Karpas-422 (cell line): ENCODE data around the gene ZC3HAV1. TPM values are rescaled to one million over a fixed set of nuclear protein-coding genes. Genes with fewer than 3 reads are reported as not detected.
"Not testable (repeated sequence)": the region's sequence is repeated elsewhere in the genome, so short reads cannot be mapped to it uniquely, and the experiment has no call there.

ENCODE experiments used
- DNase-seq: peaks from one replicate; pipeline ENCODE4 v3.0.0-alpha.2; 2015
- H2AFZ ChIP-seq: fragments of 200-600 bp; sonication (generic); 2 replicates; pipeline ENCODE4 v1.6.1; 2014; ENCODE audit warnings: antibody characterized with exemption, low read length, mixed read lengths
- H3K27ac ChIP-seq: fragments of 200-600 bp; sonication (generic); 2 replicates; pipeline ENCODE4 v1.5.1; 2014; ENCODE audit warnings: mild to moderate bottlenecking, low read length, moderate library complexity
- H3K27me3 ChIP-seq: fragments of 200-600 bp; sonication (generic); 2 replicates; pipeline ENCODE4 v1.6.1; 2014; ENCODE audit warnings: low read length, mixed read lengths
- H3K36me3 ChIP-seq: fragments of 200-600 bp; sonication (generic); 2 replicates; pipeline ENCODE4 v1.6.1; 2014; ENCODE audit warnings: low read length, mixed read lengths; ENCODE audit not compliant: insufficient read depth
- H3K4me1 ChIP-seq: fragments of 200-600 bp; sonication (generic); 2 replicates; pipeline ENCODE4 v1.6.1; 2014; ENCODE audit warnings: mild to moderate bottlenecking, low read length, mixed read lengths
- H3K4me2 ChIP-seq: fragments of 200-600 bp; sonication (generic); 2 replicates; pipeline ENCODE4 v1.6.1; 2014; ENCODE audit warnings: low read length, low read depth, mild to moderate bottlenecking; ENCODE audit not compliant: poor library complexity, severe bottlenecking
- H3K4me3 ChIP-seq: fragments of 200-600 bp; sonication (generic); 2 replicates; pipeline ENCODE4 v1.5.1; 2014; ENCODE audit warnings: mild to moderate bottlenecking, antibody characterized with exemption, low read length, mixed read lengths
- H3K79me2 ChIP-seq: fragments of 200-600 bp; sonication (generic); 2 replicates; pipeline ENCODE4 v1.6.1; 2014; ENCODE audit warnings: mild to moderate bottlenecking, low read length, mixed read lengths
- H3K9ac ChIP-seq: fragments of 200-600 bp; sonication (generic); 2 replicates; pipeline ENCODE4 v1.6.0; 2014; ENCODE audit warnings: low read length
- H3K9me2 ChIP-seq: fragments of 200-600 bp; sonication (generic), shearing (Covaris generic); replicated peaks from 2 replicates; pipeline ENCODE4 v1.6.0; 2014; ENCODE audit warnings: mild to moderate bottlenecking, low read length, moderate library complexity; ENCODE audit not compliant: insufficient read depth
- H3K9me3 ChIP-seq: fragments of 300-700, 200-600 bp; sonication (generic); 2 replicates; pipeline ENCODE4 v1.6.1; 2014; ENCODE audit warnings: low read length, mixed read lengths
- H4K20me1 ChIP-seq: fragments of 200-600 bp; sonication (generic); 2 replicates; pipeline ENCODE4 v1.6.1; 2014; ENCODE audit warnings: mild to moderate bottlenecking, antibody characterized with exemption, low read length, low read depth; ENCODE audit not compliant: insufficient read depth
- total RNA-seq: library from RNA; depleted of rRNA; stranded (reverse); fragments of >200 nt; shearing (Covaris generic); gene quantifications from 2 replicates; pipeline ENCODE4 v1.2.3, GENCODE V29; 2014; ENCODE audit warnings: low replicate concordance

Gene ZC3HAV1
- total RNA-seq, 1 experiment from 2014 or later: 49.2 TPM

DNA sequence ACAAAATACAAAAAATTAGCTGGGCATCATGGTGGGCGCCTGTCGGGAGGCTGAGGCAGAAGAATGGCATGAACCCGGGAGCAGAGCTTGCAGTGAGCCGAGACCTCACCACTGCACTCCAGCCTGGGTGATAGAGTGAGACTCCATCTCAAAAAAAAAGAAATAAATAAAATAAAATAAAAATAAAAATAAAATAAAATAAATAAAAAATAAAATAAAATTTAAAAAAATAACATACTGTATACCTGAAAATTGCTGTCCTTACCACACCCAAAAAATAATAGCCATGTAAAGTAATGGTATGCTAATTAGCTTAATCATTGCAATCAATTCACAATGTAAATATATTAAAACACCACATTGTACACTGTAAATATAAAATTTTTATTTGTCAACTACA lies 77.0 kb downstream of the ZC3HAV1 start:
- no peaks in the 10 kb centered on the region for H3K9me2 ChIP-seq

DNA sequence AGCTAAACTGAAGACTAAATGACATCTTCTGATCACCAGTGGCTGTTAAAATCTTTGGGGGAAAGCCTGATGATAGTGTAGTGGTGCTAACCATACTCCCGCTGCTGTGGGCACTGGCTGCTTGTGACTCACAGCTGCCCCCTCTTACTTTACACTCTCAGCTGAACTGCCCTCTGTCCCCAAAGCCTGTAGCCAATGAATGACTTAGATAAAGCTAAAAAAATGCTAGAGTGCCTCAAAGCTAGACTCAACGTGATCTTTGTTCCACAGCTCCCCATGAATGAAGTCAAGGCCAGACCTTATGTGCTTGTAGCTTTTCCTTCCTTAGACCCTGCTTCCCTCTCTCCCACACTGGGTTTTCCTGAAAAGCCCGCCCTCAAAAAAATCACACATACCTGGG lies 80.2 kb downstream of the ZC3HAV1 start:
- H3K27ac ChIP-seq: no peak overlapping the region
- H3K9me2 ChIP-seq: no peaks in the 10 kb centered on the region
- H3K4me1 ChIP-seq: no peaks in the 10 kb centered on the region
- H3K79me2 ChIP-seq: no peaks in the 10 kb centered on the region
- no peak for DNase-seq
- H3K36me3 ChIP-seq: no peaks in the 10 kb centered on the region
- H4K20me1 ChIP-seq: no peaks in the 10 kb centered on the region
- no peak overlapping the region for H2AFZ ChIP-seq
- no peak overlapping the region for H3K4me3 ChIP-seq
- H3K9me3 ChIP-seq: no peaks in the 10 kb centered on the region
- H3K27me3 ChIP-seq: no peaks in the 10 kb centered on the region
- no peak overlapping the region for H3K4me2 ChIP-seq
- H3K9ac ChIP-seq: no peak overlapping the region

More for the DNA sequence above, 77.0 kb downstream of the ZC3HAV1 start:
- no peaks in the 10 kb centered on the region for H3K4me1 ChIP-seq
- H3K9me3 ChIP-seq: no peaks in the 10 kb centered on the region
- no peaks in the 10 kb centered on the region for H3K36me3 ChIP-seq
- no peak overlapping the region for H3K27ac ChIP-seq
- no peaks in the 10 kb centered on the region for H3K27me3 ChIP-seq
- H3K4me2 ChIP-seq: no peak overlapping the region
- no peak overlapping the region for H2AFZ ChIP-seq
- no peak overlapping the region for H3K4me3 ChIP-seq
- H3K79me2 ChIP-seq: no peaks in the 10 kb centered on the region
- H3K9ac ChIP-seq: no peak overlapping the region
- no peaks in the 10 kb centered on the region for H4K20me1 ChIP-seq
- no peak for DNase-seq

DNA sequence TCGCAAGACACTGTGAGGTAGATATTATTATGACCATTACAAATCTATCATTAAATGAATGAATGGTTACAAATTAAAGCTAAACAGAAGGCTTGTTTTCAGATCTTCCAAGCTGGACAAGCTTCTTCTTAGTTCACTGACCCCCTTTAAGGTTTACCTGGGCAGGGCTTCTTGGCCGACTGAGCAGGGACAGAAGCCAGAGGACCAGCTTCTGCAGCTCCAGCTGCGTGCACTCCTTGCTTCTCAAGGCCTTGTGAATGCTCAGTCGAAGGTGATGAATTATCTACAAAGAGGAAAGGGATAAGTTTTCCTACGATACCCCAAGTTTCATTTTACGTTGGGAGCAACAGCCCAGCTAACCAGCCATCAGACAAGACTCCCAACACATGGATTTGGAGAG lies 83.0 kb downstream of the ZC3HAV1 start:
- no peaks in the 10 kb centered on the region for H3K27me3 ChIP-seq
- H2AFZ ChIP-seq: no peak overlapping the region
- H3K79me2 ChIP-seq: no peaks in the 10 kb centered on the region
- no peak overlapping the region for H3K4me3 ChIP-seq
- no peak overlapping the region for H3K9ac ChIP-seq
- no peaks in the 10 kb centered on the region for H3K4me1 ChIP-seq
- no peaks in the 10 kb centered on the region for H4K20me1 ChIP-seq
- H3K36me3 ChIP-seq: no peaks in the 10 kb centered on the region
- H3K9me3 ChIP-seq: no peaks in the 10 kb centered on the region
- no peaks in the 10 kb centered on the region for H3K9me2 ChIP-seq
- H3K4me2 ChIP-seq: no peak overlapping the region
- DNase-seq: no peak
- no peak overlapping the region for H3K27ac ChIP-seq

DNA sequence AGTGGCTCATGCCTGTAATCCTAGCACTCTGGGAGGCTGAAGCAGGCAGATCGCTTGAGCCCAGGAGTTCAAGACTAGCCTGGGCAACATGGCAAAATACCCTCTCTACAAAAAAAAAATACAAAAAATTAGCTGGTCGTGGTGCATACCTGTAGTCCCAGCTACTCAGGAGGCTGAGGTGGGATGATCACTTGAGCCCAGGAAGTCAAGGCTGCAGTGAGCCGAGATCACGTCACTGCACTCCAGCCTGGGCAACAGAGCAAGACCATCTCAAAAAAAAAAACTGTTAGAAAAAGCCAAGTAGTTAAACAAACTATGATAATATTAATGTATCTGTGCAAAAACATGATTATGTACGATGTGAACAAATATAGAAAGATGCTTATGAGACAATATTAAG lies 83.7 kb downstream of the ZC3HAV1 start:
- not testable (repeated sequence) for H3K9ac ChIP-seq, H3K27me3 ChIP-seq, H3K4me1 ChIP-seq, H3K4me3 ChIP-seq, H3K79me2 ChIP-seq, H3K36me3 ChIP-seq, H3K9me3 ChIP-seq, H3K27ac ChIP-seq, H2AFZ ChIP-seq, DNase-seq, H4K20me1 ChIP-seq, H3K4me2 ChIP-seq, H3K9me2 ChIP-seq

DNA sequence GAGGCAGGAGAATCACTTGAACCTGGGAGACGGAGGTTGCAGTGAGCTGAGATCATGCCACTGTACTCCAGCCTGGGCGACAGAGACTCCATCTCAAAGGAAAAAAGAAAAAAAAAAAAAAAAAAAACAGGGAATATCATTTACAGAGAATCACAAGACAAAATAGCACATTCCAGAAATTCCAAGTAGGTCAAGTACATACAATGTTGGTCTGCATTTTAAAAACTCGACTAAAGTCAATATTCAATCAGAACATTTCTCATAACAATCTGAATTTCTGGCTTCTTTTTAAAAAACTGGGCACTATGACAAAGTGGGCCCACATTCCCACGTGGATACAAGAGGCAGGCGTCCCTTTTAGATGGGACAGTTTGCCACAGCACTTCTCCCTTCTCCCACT lies 86.4 kb downstream of the ZC3HAV1 start:
- H3K36me3 ChIP-seq: no peaks in the 10 kb centered on the region
- H3K4me3 ChIP-seq: no peak overlapping the region
- no peaks in the 10 kb centered on the region for H3K9me2 ChIP-seq
- H3K4me2 ChIP-seq: no peak overlapping the region
- no peaks in the 10 kb centered on the region for H3K9me3 ChIP-seq
- no peaks in the 10 kb centered on the region for H3K4me1 ChIP-seq
- no peaks in the 10 kb centered on the region for H3K79me2 ChIP-seq
- no peak overlapping the region for H3K27ac ChIP-seq
- no peak for DNase-seq
- no peak overlapping the region for H3K9ac ChIP-seq
- no peaks in the 10 kb centered on the region for H4K20me1 ChIP-seq
- H3K27me3 ChIP-seq: no peaks in the 10 kb centered on the region
- no peak overlapping the region for H2AFZ ChIP-seq

DNA sequence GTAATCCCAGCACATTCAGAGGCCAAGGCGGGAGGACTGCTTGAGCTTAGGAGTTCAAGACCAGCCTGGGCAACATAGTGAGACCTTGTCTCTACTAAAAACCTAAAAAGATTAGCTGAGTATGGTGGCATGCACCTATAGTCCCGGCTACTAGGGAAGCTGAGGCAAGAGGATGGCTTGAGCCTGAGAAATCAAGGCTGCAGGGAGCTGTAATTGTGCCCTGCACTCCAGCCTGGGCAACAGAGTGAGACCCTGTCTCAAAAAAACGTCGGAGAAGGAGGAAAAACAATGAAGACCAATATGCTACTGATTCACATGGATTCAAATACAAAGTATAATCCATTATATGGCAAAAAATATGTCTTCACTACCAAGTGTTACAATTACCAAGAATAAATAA lies 87.2 kb downstream of the ZC3HAV1 start:
- Histone ChIP-seq H3K27ac (no peak overlapping the region), H3K9me2 (no peaks in the 10 kb centered on the region), H3K4me2 (no peak overlapping the region), H3K9ac (no peak overlapping the region), H4K20me1 (no peaks in the 10 kb centered on the region), H3K4me3 (no peak overlapping the region), H3K36me3 (no peaks in the 10 kb centered on the region), H3K9me3 (no peaks in the 10 kb centered on the region), H2AFZ (no peak overlapping the region), H3K79me2 (no peaks in the 10 kb centered on the region), H3K4me1 (no peaks in the 10 kb centered on the region), H3K27me3 (no peaks in the 10 kb centered on the region)
- DNase-seq: no peak

DNA sequence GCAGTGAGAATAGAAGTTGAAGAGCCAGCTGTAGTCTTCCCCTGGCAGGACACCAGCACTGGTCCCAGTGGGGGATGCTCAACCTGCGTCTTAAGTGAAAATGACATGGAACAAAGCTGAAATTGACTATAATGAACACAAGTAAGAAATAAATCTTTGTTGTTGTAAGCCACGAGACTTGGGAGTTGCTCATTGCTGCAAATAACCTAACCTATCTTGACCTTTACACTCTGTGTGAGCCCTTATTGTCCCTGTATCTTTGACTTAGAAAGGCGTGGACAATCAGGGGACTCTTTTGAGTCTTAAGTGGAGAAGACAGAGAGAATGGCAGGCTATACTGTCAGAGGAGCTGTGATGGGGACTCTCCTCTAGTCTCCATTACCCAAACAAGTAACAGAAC lies 90.6 kb downstream of the ZC3HAV1 start:
- Histone ChIP-seq H3K4me3 (no peak overlapping the region), H2AFZ (no peak overlapping the region; the same call in 1 of the 2 replicates), H3K4me1 (no peaks in the 10 kb centered on the region), H3K9me2 (no peaks in the 10 kb centered on the region), H3K36me3 (no peaks in the 10 kb centered on the region), H3K27me3 (no peaks in the 10 kb centered on the region), H3K79me2 (no peaks in the 10 kb centered on the region), H3K9me3 (no peaks in the 10 kb centered on the region), H3K27ac (no peak overlapping the region), H4K20me1 (no peaks in the 10 kb centered on the region), H3K4me2 (no peak overlapping the region), H3K9ac (no peak overlapping the region)
- no peak for DNase-seq

DNA sequence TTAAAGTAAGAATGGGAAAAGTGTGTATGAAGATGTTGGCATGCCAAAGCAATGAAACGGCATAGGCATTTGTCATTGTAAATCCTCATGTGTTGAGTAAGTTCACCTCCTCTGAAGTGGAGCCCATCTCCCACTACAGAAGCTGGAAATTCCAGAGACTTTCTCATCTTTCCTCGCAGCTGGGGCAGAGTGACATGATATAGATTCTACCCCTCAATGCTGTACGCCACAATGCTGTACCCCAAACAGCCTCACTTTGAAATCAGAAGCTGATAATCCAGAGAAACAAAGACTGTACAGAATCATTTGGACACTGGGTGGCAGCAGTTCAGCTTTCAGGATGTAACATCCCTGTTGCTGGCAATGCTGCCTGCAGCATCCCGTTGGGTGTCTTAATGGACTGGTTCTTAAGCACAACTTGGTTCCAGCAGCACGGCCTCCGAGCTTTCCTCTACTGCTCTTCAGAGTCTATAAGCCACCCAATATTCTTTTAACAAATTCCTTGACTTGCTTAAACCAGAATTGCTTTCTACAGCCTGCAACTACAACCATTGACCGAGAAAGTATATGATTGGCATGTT lies 92.5 kb downstream of the ZC3HAV1 start:
- Histone ChIP-seq H3K4me3 (no peak overlapping the region), H3K27me3 (no peaks in the 10 kb centered on the region), H3K36me3 (no peaks in the 10 kb centered on the region), H3K4me2 (no peak overlapping the region), H3K9me3 (no peaks in the 10 kb centered on the region), H3K4me1 (no peaks in the 10 kb centered on the region), H2AFZ (no peak overlapping the region), H3K9ac (no peak overlapping the region), H3K9me2 (no peaks in the 10 kb centered on the region), H4K20me1 (no peaks in the 10 kb centered on the region), H3K79me2 (no peaks in the 10 kb centered on the region), H3K27ac (no peak overlapping the region)
- peak; percentile 81 for DNase-seq

DNA sequence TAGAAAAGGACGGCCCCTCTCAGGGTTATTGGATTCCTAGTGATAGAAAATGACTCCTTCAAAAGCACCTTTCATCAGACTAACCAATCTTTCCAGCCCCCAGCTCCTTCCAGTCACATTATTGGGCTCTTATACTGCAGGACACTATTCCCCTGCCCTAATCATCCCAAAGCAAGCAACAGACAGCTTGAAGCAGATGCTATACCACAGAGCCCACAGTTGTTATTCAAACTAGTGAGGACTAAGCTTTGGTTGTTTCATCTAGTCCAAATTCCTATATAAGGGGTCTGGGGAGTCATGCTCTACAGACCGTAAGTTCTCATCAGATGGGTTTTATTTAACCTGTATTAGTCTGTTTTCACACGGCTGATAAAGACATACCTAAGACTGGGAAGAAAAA lies 98.1 kb downstream of the ZC3HAV1 start:
- no peaks in the 10 kb centered on the region for H3K79me2 ChIP-seq
- H3K9me3 ChIP-seq: no peaks in the 10 kb centered on the region

More for the DNA sequence above, 98.1 kb downstream of the ZC3HAV1 start:
- DNase-seq: no peak
- Histone ChIP-seq H3K36me3 (no peaks in the 10 kb centered on the region), H3K4me2 (no peak overlapping the region), H3K9me2 (no peaks in the 10 kb centered on the region), H3K4me1 (no peaks in the 10 kb centered on the region), H3K27ac (no peak overlapping the region), H3K27me3 (no peaks in the 10 kb centered on the region), H3K4me3 (no peak overlapping the region), H3K9ac (no peak overlapping the region), H4K20me1 (no peaks in the 10 kb centered on the region), H2AFZ (no peak overlapping the region)
